Stimulated activated CD8-positive, alpha-beta memory T cell treated with anti-CD3 and anti-CD28 coated beads, Interleukin-7, amount 100 ng/mL, for 48 hours (primary cell): ENCODE data around the gene METAP1D.
"Not testable (repeated sequence)": the region's sequence is repeated elsewhere in the genome, so short reads cannot be mapped to it uniquely, and the experiment has no call there.

Source experiments
- DNase-seq, 2 donors: peaks; one replicate each; pipeline ENCODE4 v3.0.0-alpha.2; 2020; ENCODE audit warnings: low read depth in 1 of 2; ENCODE audit errors: extremely low read depth in 1 of 2

The METAP1D gene

GRCh38 chr2:172047566-172048507 lies 48.1 kb downstream of the METAP1D start:
- no peak for DNase-seq

DNA sequence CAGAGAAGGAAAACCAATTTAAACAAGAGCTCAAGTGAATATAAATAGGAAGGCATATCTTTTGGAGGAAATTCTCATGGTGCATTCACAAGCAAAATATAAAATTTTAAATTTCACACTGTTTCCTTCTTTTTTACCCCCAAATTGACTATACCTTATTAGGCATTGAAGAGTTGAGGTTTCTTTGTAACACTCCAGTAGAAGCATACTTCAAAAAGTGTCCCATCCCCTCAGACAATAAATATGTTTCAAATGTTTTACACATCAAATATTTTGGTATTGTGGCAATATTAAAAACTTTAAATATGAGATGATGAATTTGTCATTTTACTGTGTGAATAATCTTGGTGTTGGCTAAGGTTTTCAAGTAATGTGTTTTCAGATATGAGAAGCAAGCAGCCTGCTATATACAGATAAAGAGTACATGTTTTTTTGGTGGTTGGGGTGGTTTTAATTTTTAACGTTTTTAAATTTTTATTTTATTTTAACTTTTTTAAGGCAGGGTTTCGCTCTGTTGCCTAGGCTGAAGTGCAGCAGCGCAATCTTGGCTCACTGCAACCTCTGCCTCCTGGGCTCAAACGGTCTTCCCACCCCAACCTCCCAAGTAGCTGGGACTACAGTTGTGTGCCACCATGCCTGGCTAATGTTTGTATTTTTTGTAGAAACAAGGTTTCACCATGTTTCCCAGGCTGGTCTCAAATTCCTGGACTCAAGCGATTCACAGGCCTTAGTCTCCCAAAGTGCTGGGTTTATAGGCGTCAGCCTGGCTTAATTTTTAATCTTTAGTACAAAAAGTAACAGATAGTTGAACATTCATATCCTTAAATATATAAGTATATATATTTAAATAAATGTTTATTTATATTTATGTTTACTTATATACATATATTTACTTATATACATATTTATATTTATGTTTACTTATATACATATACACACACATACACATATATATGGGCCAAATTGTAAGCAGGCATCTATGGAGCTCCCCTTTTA lies 49.1 kb downstream of the METAP1D start:
- no peak for DNase-seq

GRCh38 chr2:172049567-172050120 lies 49.9 kb downstream of the METAP1D start:
- DNase-seq: no peak

- DNase-seq: no peak
Observed at GRCh38 chr2:172050479-172051125, 50.8 kb downstream of the METAP1D start.

DNA sequence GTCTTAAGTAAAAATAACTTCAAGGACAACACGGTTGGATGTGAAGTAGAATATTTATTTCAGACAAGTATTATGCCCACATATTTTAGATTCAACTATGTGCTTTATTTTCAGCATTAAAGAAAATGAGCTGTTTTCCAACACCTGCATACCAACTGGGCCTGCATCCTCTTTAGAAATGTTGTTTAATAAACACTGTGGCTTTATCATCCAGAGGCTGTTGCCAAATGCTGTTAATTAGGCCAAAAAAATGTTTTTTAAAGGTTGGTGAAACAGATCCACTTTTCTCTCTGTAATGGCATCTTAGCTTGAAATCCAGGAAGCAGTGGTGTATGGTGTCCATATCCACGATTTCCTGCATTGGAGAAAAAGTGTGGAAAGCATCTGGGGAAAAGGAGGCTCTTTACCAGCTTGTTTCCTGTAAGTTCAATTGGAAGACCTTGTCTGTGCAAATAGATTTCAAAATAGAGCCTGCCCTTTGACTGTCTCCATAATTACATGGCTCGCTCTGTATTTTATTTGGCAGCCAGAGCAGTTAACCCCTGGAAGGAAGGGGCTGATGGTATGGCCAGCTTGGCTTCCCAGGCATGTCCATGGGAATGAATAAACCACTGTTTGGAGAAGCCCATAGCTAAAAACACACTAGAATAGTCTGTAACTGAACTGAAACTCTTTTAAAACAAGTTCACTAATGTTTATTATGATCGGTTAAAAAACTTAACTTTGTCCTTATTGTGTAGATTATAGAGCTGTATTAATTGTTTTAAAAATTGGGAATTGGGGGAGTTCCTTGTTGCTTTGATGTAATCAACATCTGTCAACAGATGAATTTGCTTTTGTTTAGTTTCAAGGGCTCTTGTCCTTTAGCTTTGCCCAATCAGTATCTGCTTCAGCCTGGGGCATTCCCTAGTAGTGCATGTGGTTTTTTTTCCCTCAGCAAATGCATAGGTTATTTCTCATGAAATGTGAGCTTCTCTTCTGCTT lies 52.5 kb downstream of the METAP1D start:
- no peak for DNase-seq

DNA sequence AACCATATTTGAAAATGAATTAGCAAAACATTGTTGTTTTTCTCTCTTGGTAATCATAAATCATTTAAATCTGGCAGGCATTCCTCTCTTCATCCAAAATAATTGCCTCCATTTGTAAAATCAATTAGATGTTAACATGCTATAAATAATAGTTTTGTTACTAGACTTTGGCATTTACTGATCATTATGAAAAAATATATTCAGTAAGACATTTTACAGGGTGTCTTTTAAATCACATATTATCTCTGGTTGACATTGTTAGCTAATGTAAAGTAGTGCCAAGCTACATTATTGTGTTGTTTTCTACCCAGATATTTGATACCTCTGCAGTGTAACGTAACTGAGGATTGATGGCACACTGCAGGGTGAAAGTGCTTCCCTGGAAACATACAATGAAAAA lies 53.7 kb downstream of the METAP1D start:
- no peak for DNase-seq

DNA sequence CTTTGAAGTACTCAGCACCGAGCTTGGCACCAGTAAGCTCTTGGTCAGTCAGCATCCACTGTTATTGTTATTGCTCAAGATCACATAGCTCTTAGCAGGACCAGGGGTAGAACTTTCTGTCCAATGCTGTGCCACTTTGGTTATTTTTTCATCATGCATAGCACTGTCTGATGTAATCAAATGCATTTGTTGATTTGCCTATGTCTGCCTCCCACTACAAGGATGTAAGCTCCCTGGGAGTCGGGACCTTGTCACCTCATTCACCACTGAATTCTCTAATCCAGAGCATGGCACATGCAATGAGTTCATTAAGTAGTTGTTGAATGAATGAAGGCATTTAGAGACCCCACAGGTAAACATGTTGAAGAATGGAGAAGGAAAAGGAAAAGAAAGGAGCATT lies 56.5 kb downstream of the METAP1D start:
- DNase-seq: no peak

DNA sequence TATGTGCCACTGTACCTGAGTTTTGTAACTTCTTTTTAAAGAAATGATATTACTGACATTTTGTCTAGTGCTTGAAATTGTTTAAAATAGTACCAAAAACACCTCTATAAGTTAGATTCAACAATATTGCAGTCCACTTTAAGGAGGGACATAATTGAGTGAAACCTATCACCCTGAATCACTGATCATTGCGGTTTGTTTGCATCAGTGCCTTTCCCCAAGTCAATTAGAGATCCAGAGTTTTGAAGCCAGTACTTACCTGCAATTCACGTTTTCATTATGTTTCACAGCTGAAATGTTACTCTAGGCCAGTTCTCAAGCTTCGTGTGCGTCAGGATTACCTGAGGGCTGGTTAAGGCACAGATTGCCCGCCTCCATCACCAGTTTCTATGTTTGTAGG lies 58.9 kb downstream of the METAP1D start:
- DNase-seq: no peak

DNA sequence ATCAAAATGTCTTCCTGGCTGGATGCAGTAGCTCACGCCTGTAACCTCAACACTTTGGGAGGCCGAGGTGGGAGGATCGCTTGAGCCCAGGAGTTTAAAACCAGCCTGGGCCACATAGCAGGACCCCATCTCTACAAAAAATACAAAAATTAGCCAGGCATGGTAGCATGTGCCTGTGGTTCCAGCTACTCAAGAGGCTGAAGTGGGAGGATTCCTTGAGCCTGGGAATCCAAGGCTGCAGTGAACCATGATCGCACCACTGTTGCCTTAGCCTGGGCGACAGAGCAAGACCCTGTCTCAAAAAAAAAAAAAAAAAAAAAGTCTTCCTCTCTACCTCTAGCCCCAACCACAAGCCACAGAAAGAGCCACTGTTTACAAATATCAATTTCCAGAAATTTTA lies 60.4 kb downstream of the METAP1D start:
- DNase-seq: not testable (repeated sequence)

GRCh38 chr2:172062402-172063004 lies 62.8 kb downstream of the METAP1D start:
- no peak for DNase-seq

DNA sequence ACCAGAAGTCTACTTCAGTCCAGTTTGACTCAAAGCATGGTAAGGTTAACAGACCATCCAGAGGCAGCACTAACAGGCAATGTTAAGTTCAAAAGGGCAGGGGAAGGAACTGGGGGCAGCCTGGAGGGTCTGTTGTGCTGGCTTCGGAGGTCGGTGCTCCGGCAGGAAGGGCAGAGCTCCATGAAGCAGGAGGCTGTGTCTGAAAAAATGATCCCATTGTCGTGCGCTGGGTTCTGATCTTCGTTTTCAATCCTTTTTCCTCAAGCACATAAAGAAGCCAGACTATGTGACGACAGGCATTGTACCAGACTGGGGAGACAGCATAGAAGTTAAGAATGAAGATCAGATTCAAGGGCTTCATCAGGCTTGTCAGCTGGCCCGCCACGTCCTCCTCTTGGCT lies 63.7 kb downstream of the METAP1D start:
- DNase-seq: no peak

DNA sequence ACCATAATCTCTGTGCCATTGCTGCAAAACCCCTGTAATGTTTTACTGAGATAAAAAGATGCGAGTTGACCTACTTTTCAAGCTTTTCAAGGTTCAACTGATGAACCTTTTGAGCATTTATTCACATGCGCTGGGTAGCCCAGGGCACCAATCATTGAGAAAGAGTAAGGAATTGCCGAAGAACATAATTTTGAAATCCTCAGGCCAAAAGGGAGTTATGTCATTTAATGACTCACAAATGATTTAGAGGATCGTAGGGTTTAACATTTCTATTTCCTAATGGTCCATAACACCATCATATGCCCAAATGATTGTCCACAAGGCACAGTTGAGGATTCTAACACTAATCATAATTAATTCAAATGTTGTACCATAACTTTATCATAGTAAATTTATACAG lies 65.4 kb downstream of the METAP1D start:
- DNase-seq: no peak

DNA sequence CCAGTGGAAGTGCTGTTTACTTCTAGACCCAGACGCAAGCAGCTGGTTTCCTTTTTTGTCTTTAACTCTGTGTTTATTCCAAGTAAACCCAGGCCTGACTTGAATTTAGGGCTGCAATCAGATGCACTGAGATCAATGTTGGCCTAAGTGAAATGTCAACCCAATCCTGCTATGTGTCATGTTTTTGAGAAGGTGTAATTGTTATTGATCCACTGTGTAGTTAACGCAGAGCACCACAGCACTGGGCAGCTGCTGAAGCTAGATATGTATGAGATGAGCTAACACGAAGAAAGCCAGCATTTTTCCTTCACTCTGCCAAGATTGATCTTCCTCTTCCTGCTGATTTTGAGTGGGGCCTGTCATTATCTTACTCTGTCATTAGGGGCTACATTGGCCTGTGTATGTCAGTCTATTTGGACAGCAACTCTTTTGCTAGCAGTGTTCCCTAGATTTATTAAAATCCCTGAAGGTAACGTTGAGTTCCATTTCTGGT lies 66.7 kb downstream of the METAP1D start:
- no peak for DNase-seq

DNA sequence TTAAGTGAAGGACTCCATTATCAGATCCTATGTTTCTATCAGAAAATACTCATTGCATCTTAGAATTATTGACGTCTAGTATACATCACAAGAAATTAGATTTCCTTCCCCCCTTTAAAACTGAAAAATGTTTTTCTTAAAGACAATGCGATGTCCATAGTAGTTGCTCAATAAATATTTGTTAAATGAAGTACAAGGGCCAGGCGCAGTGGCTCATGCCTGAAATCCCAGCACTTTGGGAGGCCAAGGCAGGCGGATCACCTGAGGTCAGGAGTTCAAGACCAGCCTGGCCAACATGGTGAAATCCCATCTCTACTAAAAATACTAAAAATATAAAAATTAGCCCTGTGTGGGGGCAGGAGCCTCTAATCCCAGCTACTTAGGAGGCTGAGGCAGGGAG lies 68.2 kb downstream of the METAP1D start:
- DNase-seq: not testable (repeated sequence)

DNA sequence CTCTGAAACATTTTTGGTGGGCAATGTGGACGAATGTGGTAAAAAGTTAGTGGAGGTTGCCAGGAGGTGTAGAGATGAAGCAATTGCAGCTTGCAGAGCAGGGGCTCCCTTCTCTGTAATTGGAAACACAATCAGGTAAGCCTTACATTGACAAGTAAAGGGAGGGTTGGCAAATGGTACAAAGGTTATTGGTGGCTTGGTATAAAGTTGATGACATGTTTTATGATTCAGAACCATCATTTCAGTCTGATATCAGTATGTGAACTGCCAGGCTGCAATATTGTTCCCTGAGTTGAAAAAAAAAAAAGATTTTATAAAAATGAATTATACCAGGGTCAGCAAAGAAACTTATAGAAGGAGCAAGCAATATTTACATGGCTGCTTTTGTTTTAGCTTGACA lies 71.2 kb downstream of the METAP1D start:
- no peak for DNase-seq

DNA sequence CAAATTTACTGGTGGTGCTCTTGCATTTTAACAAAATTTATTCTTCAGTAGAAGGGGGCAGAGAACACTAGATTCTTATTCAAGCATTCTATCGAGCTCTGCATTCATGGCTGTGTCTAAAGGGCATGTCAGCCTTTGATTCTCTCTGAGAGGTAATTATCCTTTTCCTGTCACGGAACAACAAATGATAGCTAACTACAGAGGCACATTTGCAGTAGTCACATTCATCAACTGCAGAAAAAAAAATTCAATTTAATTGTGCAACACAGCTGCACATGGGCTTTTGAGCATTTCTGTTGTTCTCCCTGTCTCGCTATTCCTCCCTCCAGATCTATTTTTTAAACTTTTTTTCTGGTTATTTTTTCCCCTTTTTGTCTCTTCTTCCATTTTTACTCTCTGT lies 72.5 kb downstream of the METAP1D start:
- no peak for DNase-seq

- no peak for DNase-seq
Observed at GRCh38 chr2:172072706-172073105, 73.0 kb downstream of the METAP1D start.

DNA sequence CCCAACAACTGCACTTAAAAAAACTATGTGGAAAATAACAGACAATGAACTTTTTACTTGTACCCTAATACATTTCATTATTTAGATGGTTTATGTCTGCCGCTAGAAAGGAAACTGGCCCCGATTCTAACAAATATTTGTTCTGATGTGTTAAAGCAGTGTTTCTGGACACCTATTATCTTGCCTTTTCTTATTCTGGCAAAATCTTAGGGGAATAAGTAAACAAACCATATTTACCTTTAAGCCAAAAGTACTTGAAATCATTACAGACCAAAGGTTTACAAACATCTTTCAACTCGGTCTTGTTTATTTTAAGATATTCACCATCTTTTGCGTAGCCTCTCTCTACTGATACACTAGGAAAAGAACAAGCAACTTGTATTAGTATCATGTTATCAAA lies 73.8 kb downstream of the METAP1D start:
- no peak for DNase-seq

DNA sequence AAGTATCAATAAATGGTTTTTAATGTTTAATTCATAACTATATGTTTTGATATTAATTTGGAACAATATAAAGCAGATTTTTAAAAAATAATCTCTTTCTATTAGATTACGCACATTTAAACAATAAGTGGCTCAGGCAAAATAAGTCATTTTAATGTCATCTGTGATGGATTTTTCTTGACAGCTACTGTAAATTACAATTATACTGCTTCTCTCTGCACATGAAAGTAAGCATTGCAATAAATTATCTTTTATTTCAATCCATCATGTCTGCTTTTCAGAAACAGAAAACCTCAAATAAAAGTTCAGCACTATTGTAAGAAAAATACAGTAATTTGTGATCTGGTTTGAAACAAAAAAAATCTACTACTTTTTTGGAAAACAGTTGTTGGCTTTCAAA lies 74.5 kb downstream of the METAP1D start:
- no peak for DNase-seq
